ENCODE results near the gene JAG1. TPM values are rescaled to one million over a fixed set of nuclear protein-coding genes. Genes with fewer than 3 reads are reported as not detected.

The JAG1 gene
- total and polyA plus RNA-seq, 2 donors (not counting 3 experiments of a cell fraction or from before 2014, with no cell fraction given): 19.7 to 37.0 TPM

GRCh38 chr20:10665791-10666190 lies 8.0 kb downstream of the JAG1 start:
- peaks cover 14 to 29% of the 10 kb centered on the region in 2 experiments for H3K36me3 ChIP-seq (ENCODE audit: control insufficient read depth in 2 of 2, extremely low read depth in 1 of 2, insufficient read depth in 2 of 2, low read length in 2 of 2)
- H3K79me2 ChIP-seq (ENCODE audit: control insufficient read depth, insufficient read depth, low read length): peaks cover 73% of the 10 kb centered on the region
- dilution Hi-C loops (cut with MboI; ENCODE audit: extremely low pct_ligation_motif_present, low sequenced_read_pairs): no loop called here
- no peaks in the 10 kb centered on the region for H3K9me1 ChIP-seq (replicated peaks; ENCODE audit: control insufficient read depth, extremely low read depth, insufficient read depth, low read length)
- H3K4me3 ChIP-seq (replicated peaks in 1 of 3; ENCODE audit: insufficient read depth in 1 of 3, low read depth in 1 of 3, low read length in 3 of 3): no peak overlapping the region
- intact Hi-C loops (cut with micrococcal nuclease): loop anchor here (2.0 kb wide), 1 partner anchor 13 kb away; no protein-coding TSS in a partner anchor
- TF ChIP-seq POLR2A (IDR thresholded peaks at IDR 0.05; ENCODE audit: low read depth, low read length) (no peak), POLR2AphosphoS5 (IDR thresholded peaks at IDR 0.05; ENCODE audit: insufficient read depth, low read depth, low read length) (no peak), MAX (IDR thresholded peaks at IDR 0.05; ENCODE audit: insufficient read depth, insufficient read length) (no peak), CTCF (IDR thresholded peaks at IDR 0.05; ENCODE audit: extremely low read depth in 1 of 2, insufficient read depth in 1 of 2, low read depth in 1 of 2, low read length in 2 of 2) (no peak), FOS (IDR thresholded peaks at IDR 0.05; ENCODE audit: borderline replicate concordance, insufficient read depth, low read length) (no peak)
- H3K9me3 ChIP-seq (replicated peaks; ENCODE audit: control insufficient read depth, insufficient read depth, low read length): no peaks in the 10 kb centered on the region
- no peaks in the 10 kb centered on the region for H3K27me3 ChIP-seq (ENCODE audit: control insufficient read depth in 2 of 2, insufficient read depth in 2 of 2, low read length in 2 of 2)
- ChIA-PET CTCF (no interaction called here), POLR2A (no interaction called here)
- BruUV-seq (replicated peaks): no TSS peak
- DNase-seq (ENCODE audit: low read depth, low spot score) (no peak), FAIRE-seq (peak; percentile 66)
- H3K9ac ChIP-seq (replicated peaks; ENCODE audit: extremely low read depth, insufficient read depth, low read length): no peak overlapping the region
- H4K20me1 ChIP-seq (replicated peaks; ENCODE audit: control insufficient read depth, extremely low read depth, insufficient read depth, low read length): no peaks in the 10 kb centered on the region
- peak overlapping the region; percentile 94 for H3K27ac ChIP-seq (ENCODE audit: insufficient read depth, low read depth, low read length)
- no peak overlapping the region for H2AFZ ChIP-seq (ENCODE audit: low read depth, low read length)
- H3K4me2 ChIP-seq (ENCODE audit: insufficient read depth, low read length): peak overlapping the region; percentile 17
- peaks cover 61% of the 10 kb centered on the region for H3K4me1 ChIP-seq (ENCODE audit: control insufficient read depth, extremely low read depth, insufficient read depth, low read length)

Measured in endothelial cell of umbilical vein (primary cell).